Activated CD4-positive, CD25-positive, alpha-beta regulatory T cell treated with anti-CD3 and anti-CD28 coated beads, Interleukin-2, amount 50 U/mL, for 72 hours (primary cell): Measurements from ENCODE around the gene TNFSF15.

Source experiments
- DNase-seq: peaks from one replicate; pipeline ENCODE4 v3.0.0; 2021

Gene TNFSF15

GRCh38 chr9:114787214-114787613 is 18.6 kb downstream of the TNFSF15 start:
- DNase-seq, result no peak

- DNase-seq, result no peak
Measured at GRCh38 chr9:114785866-114786650, 19.8 kb downstream of the TNFSF15 start.

DNA sequence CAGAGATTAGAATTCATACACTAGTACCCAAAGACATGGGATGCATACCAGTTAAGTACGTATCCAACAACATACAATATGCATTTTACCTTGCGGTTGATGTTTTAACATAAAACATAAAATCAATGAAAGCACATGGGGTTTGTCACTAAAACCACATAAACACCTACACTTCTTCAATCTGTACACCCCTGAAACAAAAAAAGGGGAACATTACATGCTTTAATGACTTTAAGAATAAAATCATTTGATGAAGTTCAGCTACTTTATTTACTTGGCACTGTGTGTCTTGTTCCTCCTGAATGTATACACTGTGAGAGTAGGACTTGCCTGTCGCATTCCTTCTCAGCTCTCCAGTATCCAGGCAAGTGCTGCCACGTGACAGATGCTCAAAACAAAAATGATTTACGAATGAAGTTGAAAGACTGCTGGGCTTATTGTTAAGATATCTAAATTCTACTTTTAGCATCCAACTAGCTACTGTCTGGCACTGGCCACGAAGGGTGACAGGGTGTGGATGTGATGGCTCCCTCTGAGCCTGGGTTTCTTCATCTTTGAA is 21.0 kb downstream of the TNFSF15 start:
- DNase-seq, result no peak

DNA sequence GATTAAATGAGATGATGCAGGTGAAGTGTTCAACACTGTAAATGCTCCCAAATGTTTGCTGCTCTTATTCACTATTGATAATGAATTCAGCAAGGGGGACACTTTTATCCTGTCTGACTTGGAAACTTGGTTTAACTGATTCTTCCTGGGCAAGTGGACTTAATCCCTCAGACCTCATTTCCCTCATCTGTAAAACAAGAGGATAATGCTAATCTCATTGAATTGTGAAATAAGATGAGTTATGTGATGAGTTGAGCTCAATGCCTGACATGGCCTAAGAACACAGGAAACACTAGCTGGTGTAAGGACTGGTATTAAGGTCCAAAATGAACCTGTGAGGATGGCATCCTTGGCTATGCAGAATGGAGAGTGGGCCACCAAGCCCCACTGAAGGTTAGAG is 23.3 kb downstream of the TNFSF15 start:
- no peak for DNase-seq

GRCh38 chr9:114779352-114779845 is 26.4 kb downstream of the TNFSF15 start:
- no peak for DNase-seq

- DNase-seq, result no peak
Measured at GRCh38 chr9:114777821-114778609, 27.8 kb downstream of the TNFSF15 start.

- DNase-seq, result no peak
Measured at GRCh38 chr9:114776683-114777399, 29.0 kb downstream of the TNFSF15 start.

DNA sequence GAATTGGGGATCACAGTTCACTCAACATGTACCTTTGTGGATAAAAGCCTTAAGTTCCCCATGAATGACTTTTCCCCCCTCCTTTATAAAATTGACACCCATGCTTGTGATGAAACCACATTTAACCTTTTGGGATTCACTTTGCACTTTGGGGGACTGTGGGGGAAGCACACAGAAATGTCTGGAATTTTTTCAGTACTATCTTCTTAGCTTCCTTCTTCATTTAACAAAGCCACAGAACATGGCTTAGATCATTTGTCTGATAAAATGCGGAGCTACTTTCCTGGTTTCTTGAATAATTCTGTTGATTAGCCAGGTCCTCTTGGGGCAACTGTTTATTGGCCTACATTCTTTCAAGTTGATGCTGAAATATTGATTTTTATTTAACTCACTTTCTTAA is 29.9 kb downstream of the TNFSF15 start:
- no peak for DNase-seq

DNA sequence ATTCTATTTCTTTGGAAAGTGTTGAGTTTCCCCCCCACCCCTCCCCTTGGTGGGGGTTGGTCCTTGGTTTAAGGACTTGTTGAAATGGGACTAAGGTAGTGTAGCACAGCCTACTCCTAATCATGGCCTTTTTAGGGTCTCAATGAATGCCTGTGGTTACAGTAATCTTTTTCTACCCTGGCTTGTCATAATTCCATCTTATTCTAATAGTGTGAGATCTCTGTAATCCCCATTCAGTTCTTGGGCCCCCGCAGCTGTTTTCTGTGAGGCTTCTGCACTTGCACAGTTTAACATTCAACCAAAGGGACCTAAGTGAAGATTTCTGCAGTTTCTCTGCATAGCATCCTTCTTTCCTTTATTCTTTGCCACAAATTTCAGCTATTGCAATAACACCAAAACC is 30.7 kb downstream of the TNFSF15 start:
- DNase-seq, result no peak

- DNase-seq, result no peak
Measured at GRCh38 chr9:114774524-114774923, 31.3 kb downstream of the TNFSF15 start.

DNA sequence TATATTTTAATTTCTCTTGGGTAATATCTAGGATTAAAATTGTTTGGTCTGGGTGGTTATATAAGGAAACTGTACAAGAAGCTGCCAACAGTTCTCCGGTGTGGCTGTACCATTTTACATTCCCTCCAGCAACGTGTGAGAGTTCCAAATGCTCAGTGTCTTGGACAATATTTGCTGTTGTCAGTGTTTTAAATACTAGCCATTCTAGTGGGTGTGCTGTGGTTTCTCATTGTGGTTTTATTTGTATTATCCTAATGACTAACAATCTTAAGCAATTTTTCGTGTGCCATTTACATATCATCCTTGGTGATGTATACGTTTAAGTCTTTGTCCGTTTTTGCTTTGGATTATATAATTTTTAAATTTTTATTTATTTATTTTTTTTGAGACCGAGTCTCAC is 34.0 kb downstream of the TNFSF15 start:
- no peak for DNase-seq

DNA sequence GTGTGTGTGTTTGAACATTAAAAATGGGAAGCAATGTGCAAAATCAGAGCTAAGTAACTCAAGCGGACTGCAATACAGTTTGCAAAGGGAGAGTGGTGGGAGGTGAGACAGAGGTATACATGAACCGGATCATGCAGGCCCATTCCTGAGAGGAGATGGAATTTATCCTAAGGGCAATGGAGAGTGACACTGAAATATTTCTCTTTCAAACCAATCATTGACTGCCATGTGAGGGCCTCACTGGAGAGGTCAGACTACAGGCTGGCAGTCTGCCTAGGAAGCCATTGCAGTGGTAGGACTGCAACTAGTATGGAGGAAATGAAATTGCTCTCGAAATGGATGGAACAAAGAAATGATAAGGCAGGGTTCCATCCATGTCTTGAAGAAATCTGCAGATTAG is 34.8 kb downstream of the TNFSF15 start:
- DNase-seq, result no peak

- DNase-seq, result no peak
Measured at GRCh38 chr9:114769624-114770023, 36.2 kb downstream of the TNFSF15 start.

GRCh38 chr9:114763220-114763619 is 42.6 kb downstream of the TNFSF15 start:
- no peak for DNase-seq

DNA sequence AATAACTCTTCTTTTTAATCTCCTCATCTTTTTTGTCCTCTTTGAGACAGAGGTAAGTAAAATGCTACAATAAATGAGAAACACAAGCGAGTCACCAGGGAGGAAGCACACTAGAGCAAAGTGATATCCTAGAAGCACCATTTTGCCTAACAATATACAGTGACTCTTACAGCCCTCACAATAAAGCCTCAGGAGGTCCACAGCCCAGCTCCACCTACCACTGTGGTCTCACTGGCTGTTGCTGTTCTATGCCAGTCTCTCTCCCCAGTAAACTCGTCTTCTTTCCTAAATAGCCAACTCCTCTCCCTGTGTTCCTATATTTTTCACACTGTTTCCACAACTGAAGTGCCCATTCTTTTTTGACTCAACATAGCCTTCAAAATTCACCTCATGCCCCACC is 44.3 kb downstream of the TNFSF15 start:
- no peak for DNase-seq

DNA sequence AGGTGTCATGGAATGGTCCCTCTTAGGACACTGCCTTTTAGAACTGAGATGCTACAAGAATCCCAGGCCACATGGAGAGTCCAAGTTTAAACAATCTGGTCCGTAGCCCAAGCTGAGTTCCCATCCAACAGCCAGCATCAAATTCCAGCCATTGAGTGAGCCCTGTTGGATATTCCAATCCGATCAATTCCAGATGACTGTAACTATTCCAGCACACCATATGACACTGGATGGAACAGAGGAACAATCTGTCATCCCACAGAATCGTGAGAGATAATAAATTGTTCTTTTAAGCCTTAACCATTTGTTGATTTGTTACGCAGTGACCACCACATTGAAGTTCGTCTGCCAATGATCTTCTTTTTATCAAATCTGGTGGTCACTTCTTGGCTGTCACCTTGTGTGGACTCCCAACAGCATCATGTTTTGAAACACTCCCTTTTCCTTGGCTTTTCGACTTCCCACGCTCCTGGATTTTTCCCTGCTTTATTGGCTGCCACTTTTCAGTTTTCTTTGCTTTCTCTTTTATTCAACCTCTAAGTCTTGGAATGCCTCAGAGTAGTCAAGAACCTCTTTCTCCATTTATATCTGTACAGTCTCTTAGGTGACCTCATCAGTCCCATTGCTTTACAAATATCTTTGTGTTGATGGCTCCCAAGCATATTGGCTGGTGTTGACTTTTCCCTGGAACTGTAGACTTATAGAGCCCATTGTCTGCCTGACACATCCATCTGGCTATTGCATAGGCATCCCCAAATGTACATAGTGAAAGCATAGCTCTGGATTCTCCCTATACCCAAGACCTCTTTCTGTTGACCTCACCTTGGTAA is 46.1 kb downstream of the TNFSF15 start:
- no peak for DNase-seq

DNA sequence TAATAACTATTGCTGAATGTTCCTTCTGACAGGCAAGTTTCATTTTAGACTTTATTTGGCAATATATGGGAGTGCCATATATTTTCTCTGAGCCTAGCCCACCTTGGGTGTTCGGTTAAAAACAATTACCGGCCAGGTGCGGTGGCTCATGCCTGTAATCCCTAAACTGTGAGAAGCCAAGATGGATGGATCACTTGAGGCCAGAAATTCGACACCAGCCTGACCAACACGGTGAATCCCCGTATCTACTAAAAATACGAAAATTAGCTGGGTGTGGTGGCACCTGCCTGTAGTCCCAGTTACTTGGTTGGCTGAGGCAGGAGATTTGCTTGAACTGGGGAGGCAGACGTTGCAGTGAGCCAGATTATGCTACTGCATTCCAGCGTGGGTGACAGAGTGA is 47.9 kb downstream of the TNFSF15 start:
- no peak for DNase-seq

- no peak for DNase-seq
Measured at GRCh38 chr9:114757395-114757794, 48.4 kb downstream of the TNFSF15 start.

GRCh38 chr9:114756920-114757319 is 48.9 kb downstream of the TNFSF15 start:
- no peak for DNase-seq

DNA sequence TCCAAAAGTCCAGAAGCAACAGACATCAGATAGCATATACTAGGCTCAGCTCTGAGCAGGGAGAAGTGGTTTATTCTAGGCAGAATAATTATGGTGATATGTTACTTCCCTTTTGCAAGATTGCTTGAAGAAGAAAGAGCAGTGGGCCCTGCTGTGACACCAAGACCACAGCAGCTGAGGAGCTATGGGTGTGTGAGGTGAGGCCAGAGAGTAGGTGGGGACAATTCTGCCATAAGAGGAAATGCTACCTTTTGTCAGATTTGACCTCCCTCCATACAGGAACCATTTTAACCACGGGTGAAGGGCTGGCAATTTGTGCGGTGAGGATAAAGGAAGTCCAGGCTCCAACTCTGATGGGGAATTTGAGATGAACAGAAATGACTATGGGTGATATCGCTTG is 51.3 kb downstream of the TNFSF15 start:
- DNase-seq, result no peak

DNA sequence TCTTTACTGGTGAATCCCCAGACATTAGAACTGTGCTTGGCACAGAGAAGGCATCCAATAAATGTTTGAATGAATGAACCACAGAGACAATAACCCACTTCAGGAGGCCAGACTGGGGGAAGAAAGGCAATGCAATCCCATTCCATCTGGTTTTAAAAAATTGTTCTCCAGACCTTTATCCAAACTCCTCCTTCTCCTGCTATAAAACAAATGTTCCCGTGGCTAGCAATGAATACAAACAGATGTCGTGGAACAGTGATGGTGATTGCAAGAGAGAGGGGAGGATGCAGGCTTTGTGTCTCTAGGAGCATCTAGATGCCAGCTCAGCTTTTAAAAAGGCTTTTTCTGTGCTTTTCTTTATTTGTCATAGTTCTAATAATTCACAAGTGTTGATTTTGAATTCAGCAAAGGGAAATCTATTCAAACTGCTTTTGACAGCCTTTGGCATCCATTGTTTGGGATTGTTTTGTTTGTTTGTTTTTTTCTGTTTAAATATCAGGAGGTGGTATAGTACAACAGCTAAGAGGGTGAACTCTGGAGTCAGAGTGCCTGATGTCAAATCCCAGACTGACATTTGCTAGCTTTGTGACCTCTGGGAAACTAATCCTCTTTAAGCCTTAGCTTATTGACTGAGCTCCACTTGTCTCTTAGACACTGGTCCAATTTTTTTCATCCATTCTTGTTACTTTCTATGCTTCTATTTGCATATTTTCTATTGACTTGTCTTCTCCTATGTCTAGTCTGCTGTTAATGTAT is 59.1 kb downstream of the TNFSF15 start:
- no peak for DNase-seq
